K562 (cell line): ENCODE results near the gene USP38. TPM values are rescaled to one million over a fixed set of nuclear protein-coding genes. Genes with fewer than 3 reads are reported as not detected.
A peak's percentile ranks its signal among the peaks of the same experiment; 100 is the strongest.

Experiments used
- ATAC-seq: fragments of 200-7000 bp; cut with Tn5 transposase; 3 replicates; pipeline ENCODE4 v1.9.1; 2020; ENCODE audit warnings: moderate library complexity
- BruUV-seq: library from RNA; stranded (reverse); fragments of 400-500 nt; replicated peaks from 2 replicates; lab custom pipeline; 2021; lab: Mats Ljungman, UMichigan
- CTCF ChIA-PET: fragments of 300-600 bp; formaldehyde crosslinking; extraction: SDS; loops from one replicate; lab custom pipeline; 2021; ENCODE audit warnings: low intra/inter-chr PET ratio; lab: Yijun Ruan, JAX
- POLR2A ChIA-PET: fragments of 300-600, 350-650 bp; sonication (Branson Sonifier 250); formaldehyde crosslinking; extraction: SDS; loops from one replicate; lab custom pipeline; 2021; ENCODE audit warnings: antibody characterized with exemption, inconsistent platforms; lab: Yijun Ruan, JAX
- DNase-seq, 4 experiments: peaks; one replicate each; pipeline versions ENCODE4 v3.0.0 to v3.0.0-alpha.2; 2011 to 2018; ENCODE audit warnings: low spot score in 3 of 4, mixed read lengths in 3 of 4; ENCODE audit errors: extremely low read depth in 1 of 4
- FAIRE-seq: peaks from 2 replicates; lab custom pipeline; 2011; peaks lifted over from hg19 to GRCh38; lab: Jason Lieb, UNC
- H2AFZ ChIP-seq: 2 replicates; pipeline ENCODE4 v1.6.0; 2011; ENCODE audit warnings: low read depth, low read length, control low read depth, inconsistent platforms
- H3K27ac ChIP-seq: fragments of 200-600 bp; 3 replicates; pipeline ENCODE4 v1.8.0; 2011; ENCODE audit warnings: low read depth, mild to moderate bottlenecking, control low read depth, inconsistent platforms, low read length, moderate library complexity, mixed read lengths; ENCODE audit errors: extremely low read depth
- H3K27me3 ChIP-seq, 2 experiments: fragments of 300-600 bp in 1 of 2; 2 replicates in 1 of 2; 3 replicates in 1 of 2; pipeline versions ENCODE4 v1.6.0 to v1.8.0; 2011; ENCODE audit warnings: inconsistent platforms in 2 of 2, low read length in 2 of 2, mild to moderate bottlenecking in 1 of 2, mixed read lengths in 1 of 2, moderate library complexity in 1 of 2; ENCODE audit not compliant: control insufficient read depth in 2 of 2, insufficient read depth in 2 of 2
- H3K36me3 ChIP-seq: fragments of 300-600 bp; 3 replicates; pipeline ENCODE4 v1.8.0; 2011; ENCODE audit warnings: mild to moderate bottlenecking, low read length, inconsistent platforms; ENCODE audit not compliant: control insufficient read depth, insufficient read depth
- H3K4me1 ChIP-seq, 2 experiments: fragments of 200-600 bp in 1 of 2; replicated peaks in 1 of 2; 2 replicates in 1 of 2; 3 replicates in 1 of 2; pipeline versions ENCODE4 v1.5.1 to v1.8.0; 2011; ENCODE audit warnings: inconsistent platforms in 2 of 2, low read length in 2 of 2, mild to moderate bottlenecking in 1 of 2, mixed read lengths in 1 of 2, moderate library complexity in 1 of 2; ENCODE audit not compliant: control insufficient read depth in 2 of 2, insufficient read depth in 2 of 2
- H3K4me2 ChIP-seq: 2 replicates; pipeline ENCODE4 v1.6.1; 2011; ENCODE audit warnings: low read length, control low read depth, inconsistent platforms, mixed read lengths; ENCODE audit not compliant: insufficient read depth
- H3K4me3 ChIP-seq: fragments of 200-600 bp; sonication (generic), shearing (Covaris generic); 2 replicates; pipeline ENCODE4 v1.5.1; 2016; ENCODE audit warnings: control low read depth, inconsistent platforms
- H3K79me2 ChIP-seq: fragments of 200-600 bp; 3 replicates; pipeline ENCODE4 v1.8.0; 2011; ENCODE audit warnings: low read length, inconsistent platforms; ENCODE audit not compliant: control insufficient read depth, insufficient read depth
- H3K9ac ChIP-seq, 2 experiments: 2 replicates each; pipeline versions ENCODE4 v1.6.0 to v1.6.1; 2011; ENCODE audit warnings: low read depth in 2 of 2, low read length in 2 of 2, control low read depth in 1 of 2, inconsistent platforms in 1 of 2, mild to moderate bottlenecking in 1 of 2, mixed read lengths in 1 of 2; ENCODE audit not compliant: insufficient read depth in 1 of 2
- H3K9me1 ChIP-seq: one replicate; pipeline ENCODE4 v1.6.0; 2011; ENCODE audit warnings: inconsistent platforms, mild to moderate bottlenecking, low read length, moderate library complexity; ENCODE audit not compliant: control insufficient read depth, insufficient read depth
- H3K9me3 ChIP-seq: replicated peaks from 2 replicates; pipeline ENCODE4 v1.5.1; 2011; ENCODE audit warnings: low read depth, low read length, inconsistent platforms; ENCODE audit not compliant: control insufficient read depth, insufficient read depth
- H4K20me1 ChIP-seq: replicated peaks from 2 replicates; pipeline ENCODE4 v1.6.1; 2011; ENCODE audit warnings: low read length, inconsistent platforms, mixed read lengths; ENCODE audit not compliant: control insufficient read depth, insufficient read depth
- ARID3A ChIP-seq: IDR thresholded peaks from 2 replicates; pipeline ENCODE4 v1.6.1; 2012; ENCODE audit warnings: low read depth, low read length, improper control_type of control experiment, borderline replicate concordance
- C11orf30 ChIP-seq: fragments of 450-650 bp; IDR thresholded peaks from 2 replicates; pipeline ENCODE4 v1.6.1; 2016; ENCODE audit warnings: low read depth, mild to moderate bottlenecking
- CHAMP1 ChIP-seq: fragments of 450-650 bp; IDR thresholded peaks from 2 replicates; pipeline ENCODE4 v1.6.1; 2016; ENCODE audit warnings: mild to moderate bottlenecking
- DACH1 ChIP-seq: fragments of 450-650 bp; IDR thresholded peaks from 2 replicates; pipeline ENCODE4 v1.6.1; 2018; ENCODE audit not compliant: partially characterized antibody
- FIP1L1 ChIP-seq: fragments of 200-400 bp; formaldehyde crosslinking; IDR thresholded peaks from 2 replicates; pipeline ENCODE4 v1.6.1; 2018; ENCODE audit warnings: mild to moderate bottlenecking, low read depth, low read length; ENCODE audit not compliant: poor library complexity, severe bottlenecking
- HDGF ChIP-seq: fragments of 450-650 bp; IDR thresholded peaks from 2 replicates; pipeline ENCODE4 v1.6.1; 2016
- HMG20A ChIP-seq: fragments of 450-650 bp; formaldehyde crosslinking; conservative IDR thresholded peaks from 2 replicates; pipeline ENCODE4 v1.4.0; 2020; ENCODE audit warnings: mild to moderate bottlenecking, mixed read lengths
- HOMEZ ChIP-seq: fragments of 250-450 bp; sonication (Bioruptor Pico); IDR thresholded peaks from 2 replicates; pipeline ENCODE4 v1.4.0; 2020; ENCODE audit warnings: mild to moderate bottlenecking, moderate library complexity
- KHSRP ChIP-seq: fragments of 450-650 bp; IDR thresholded peaks from 2 replicates; pipeline ENCODE4 v1.6.1; 2017
- MAFF ChIP-seq: IDR thresholded peaks from 2 replicates; pipeline ENCODE4 v1.6.1; 2012; ENCODE audit warnings: low read length, improper control_type of control experiment
- MAFG ChIP-seq: fragments of 450-650 bp; conservative IDR thresholded peaks from 2 replicates; pipeline ENCODE4 v1.6.1; 2016; ENCODE audit warnings: missing genetic modification characterization, missing compliant biosample characterization
- MAFK ChIP-seq: IDR thresholded peaks from 2 replicates; pipeline ENCODE4 v1.6.1; 2011; ENCODE audit warnings: low read length, improper control_type of control experiment
- TARDBP ChIP-seq: fragments of 450-650 bp; IDR thresholded peaks from 2 replicates; pipeline ENCODE4 v1.6.1; 2016
- ZBTB8A ChIP-seq: fragments of 450-650 bp; IDR thresholded peaks from 2 replicates; pipeline ENCODE4 v1.6.1; 2018; ENCODE audit warnings: mild to moderate bottlenecking, moderate library complexity; ENCODE audit not compliant: partially characterized antibody
- ZFP30 ChIP-seq: fragments of 250-450 bp; sonication (Bioruptor Pico); IDR thresholded peaks from 2 replicates; pipeline ENCODE4 v1.8.0; 2022; ENCODE audit warnings: moderate library complexity, mild to moderate bottlenecking, inconsistent platforms, borderline replicate concordance
- ZFX ChIP-seq: sonication (generic); formaldehyde crosslinking; IDR thresholded peaks from 2 replicates; pipeline ENCODE4 v1.8.0; 2022; ENCODE audit warnings: mild to moderate bottlenecking, missing genetic modification reagents, moderate library complexity
- WGBS: fragments of 100-300 bp; shearing (Covaris generic); methylation state at CpG from one replicate; pipeline ENCODE4 v1.1.6; 2016; ENCODE audit warnings: low coverage, mixed read lengths; ENCODE audit not compliant: insufficient coverage; ENCODE audit errors: missing lambda C conversion rate; 5-methylcytosine and 5-hydroxymethylcytosine counted together
- in situ Hi-C: fragments of 300-500 bp; cut with MboI; formaldehyde crosslinking; loops from 4 replicates; pipeline ENCODE4 v1.15.0; 2018; ENCODE audit warnings: inconsistent platforms, mixed read lengths
- intact Hi-C: fragments of 100-400 bp; cut with micrococcal nuclease; formaldehyde crosslinking; loops from 2 replicates; pipeline ENCODE4 v1.14.2; 2022
- polyA plus RNA-seq, 8 experiments: library from polyadenylated mRNA; depleted of rRNA in 4 of 8; stranded (reverse) in 5 of 8; unstranded in 3 of 8; fragments of >200 nt; fragmentation: Nextera tagmentation in 2 of 8; fragmentation: Illumina TruSeq in 1 of 8; extraction: Ambion mirVana in 2 of 8; extraction: Trizol in 1 of 8; gene quantifications; 2 replicates each; pipeline versions ENCODE4 v1.2.1 to v1.2.3, GENCODE V29; 2011 to 2014; ENCODE audit warnings: inconsistent platforms in 1 of 8, missing spikeins in 1 of 8
- total RNA-seq, 7 experiments: library from RNA; depleted of rRNA in 6 of 7; stranded (reverse); fragments of >200 nt in 6 of 7; fragmentation: Illumina TruSeq in 2 of 7; extraction: Trizol in 2 of 7; gene quantifications; 2 replicates each; pipeline versions ENCODE4 v1.2.1 to v1.2.3, GENCODE V29; 2011 to 2021; ENCODE audit warnings: low replicate concordance in 1 of 7
- TF ChIP-seq, protein P1 (sequence below): sonication (generic); formaldehyde crosslinking; IDR thresholded peaks from 2 replicates; pipeline ENCODE4 v1.8.1; 2023; ENCODE audit warnings: mild to moderate bottlenecking, missing genetic modification reagents

USP38 gene
- total and polyA plus RNA-seq, 9 of the 15 experiments (the other 6 are each of a cell fraction or from before 2014, with no cell fraction given): 4.2 to 20.6 (median 11.2) TPM

DNA sequence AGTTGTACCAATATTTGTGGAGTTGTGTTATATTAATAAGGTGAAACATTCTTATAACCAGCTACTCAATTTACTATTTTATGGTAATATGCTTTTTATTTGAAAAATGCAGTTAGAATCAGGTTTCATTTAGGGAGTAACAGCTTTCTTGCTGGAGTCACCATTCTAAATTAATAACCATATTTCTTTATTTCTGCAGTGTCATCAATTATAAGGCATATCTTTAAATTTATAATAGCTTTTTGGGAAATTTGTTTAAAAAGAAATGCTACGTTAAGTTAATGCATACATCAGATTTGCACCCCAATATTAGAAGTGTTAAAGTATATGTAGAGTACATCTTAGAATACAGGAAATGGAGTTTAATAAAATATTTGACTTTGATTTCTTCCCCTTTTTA lies 18.9 kb downstream of the USP38 start:
- intact Hi-C loops (loop anchor here (2.0 kb wide), 1 partner anchor 279 kb away; no protein-coding TSS in a partner anchor), in situ Hi-C loops (loop anchor here (10.0 kb wide), 1 partner anchor 291 kb away; no protein-coding TSS in a partner anchor)
- Histone ChIP-seq H4K20me1 (no peaks in the 10 kb centered on the region), H3K36me3 (peaks cover 78% of the 10 kb centered on the region; the same call in 2 of the 3 replicates), H3K4me2 (no peak overlapping the region), H3K9ac (no peak overlapping the region), H3K9me3 (no peaks in the 10 kb centered on the region), H3K27me3 (no peaks in the 10 kb centered on the region), H3K9me1 (no peaks in the 10 kb centered on the region), H2AFZ (no peak overlapping the region), H3K79me2 (0 out of 3 replicates have a peak, but pooled peaks cover 3% of the 10 kb centered on the region), H3K4me1 (no peaks in the 10 kb centered on the region), H3K27ac (no peak overlapping the region), H3K4me3 (no peak overlapping the region)
- no peak for FAIRE-seq
- BruUV-seq: no TSS peak
- 100% methylated on average over 1 of the region's 1 CpG for WGBS
- DNase-seq: no peak
- ATAC-seq: no peak
- ChIA-PET CTCF (interaction anchor here (1.8 kb wide), 1 partner anchor 279 kb away, joined by 10 read pairs; no protein-coding TSS in a partner anchor), POLR2A (no interaction called here)
- TF ChIP-seq TARDBP (no peak), DACH1 (no peak), MAFK (peak; percentile 78), FIP1L1 (no peak), HMG20A (CRISPR knock-in tag) (no peak), MAFF (peak; percentile 74), ZFP30 (CRISPR knock-in tag) (no peak), MAFG (tag) (peak; percentile 66), ARID3A (no peak), C11orf30 (peak; percentile 72), HOMEZ (CRISPR knock-in tag) (no peak), ZFX (CRISPR knock-in tag) (no peak), KHSRP (no peak), HDGF (no peak), ZBTB8A (no peak), CHAMP1 (no peak)
- TF ChIP-seq, protein P1, sequence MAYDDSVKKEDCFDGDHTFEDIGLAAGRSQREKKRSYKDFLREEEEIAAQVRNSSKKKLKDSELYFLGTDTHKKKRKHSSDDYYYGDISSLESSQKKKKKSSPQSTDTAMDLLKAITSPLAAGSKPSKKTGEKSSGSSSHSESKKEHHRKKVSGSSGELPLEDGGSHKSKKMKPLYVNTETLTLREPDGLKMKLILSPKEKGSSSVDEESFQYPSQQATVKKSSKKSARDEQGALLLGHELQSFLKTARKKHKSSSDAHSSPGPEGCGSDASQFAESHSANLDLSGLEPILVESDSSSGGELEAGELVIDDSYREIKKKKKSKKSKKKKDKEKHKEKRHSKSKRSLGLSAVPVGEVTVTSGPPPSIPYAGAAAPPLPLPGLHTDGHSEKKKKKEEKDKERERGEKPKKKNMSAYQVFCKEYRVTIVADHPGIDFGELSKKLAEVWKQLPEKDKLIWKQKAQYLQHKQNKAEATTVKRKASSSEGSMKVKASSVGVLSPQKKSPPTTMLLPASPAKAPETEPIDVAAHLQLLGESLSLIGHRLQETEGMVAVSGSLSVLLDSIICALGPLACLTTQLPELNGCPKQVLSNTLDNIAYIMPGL (CRISPR knock-in tag): no peak
